CD4-positive, alpha-beta T cell treated with Interleukin-1 beta for 1 hour (primary cell): ENCODE measurements around the gene USP10.
"Not testable (repeated sequence)": the region's sequence is repeated elsewhere in the genome, so short reads cannot be mapped to it uniquely, and the experiment has no call there.

Source experiments
- DNase-seq, 2 donors: peaks; one replicate each; pipeline ENCODE4 v3.0.0-alpha.2; 2020 to 2022

Gene USP10

GRCh38 chr16:84675423-84675822, 24.4 kb upstream of the USP10 start:
- no peak for DNase-seq

- no peak for DNase-seq
Measured at GRCh38 chr16:84675884-84676283, 23.9 kb upstream of the USP10 start.

- no peak for DNase-seq
Measured at GRCh38 chr16:84677017-84677803, 22.6 kb upstream of the USP10 start.

- DNase-seq: no peak
Measured at GRCh38 chr16:84677849-84678248, 22.0 kb upstream of the USP10 start.

GRCh38 chr16:84678541-84678940, 21.3 kb upstream of the USP10 start:
- no peak for DNase-seq

- DNase-seq: no peak
Measured at GRCh38 chr16:84680165-84680842, 19.5 kb upstream of the USP10 start.

- DNase-seq: no peak
Measured at GRCh38 chr16:84680843-84681629, 18.8 kb upstream of the USP10 start.

- no peak for DNase-seq
Measured at GRCh38 chr16:84683691-84684591, 15.9 kb upstream of the USP10 start.

GRCh38 chr16:84684592-84684965, 15.2 kb upstream of the USP10 start:
- DNase-seq: no peak

- no peak for DNase-seq
Measured at GRCh38 chr16:84685210-84685609, 14.6 kb upstream of the USP10 start.

- DNase-seq: peak in 1 of 2 donors; percentile 4
Measured at GRCh38 chr16:84686707-84687298, 13.0 kb upstream of the USP10 start.

GRCh38 chr16:84687715-84688114, 12.1 kb upstream of the USP10 start:
- DNase-seq: peak in 1 of 2 donors; percentile 29

- DNase-seq: not testable (repeated sequence)
Measured at GRCh38 chr16:84688163-84688562, 11.6 kb upstream of the USP10 start.

GRCh38 chr16:84689111-84689510, 10.7 kb upstream of the USP10 start:
- no peak for DNase-seq

GRCh38 chr16:84690088-84690819, 9.5 kb upstream of the USP10 start:
- no peak for DNase-seq

- no peak for DNase-seq
Measured at GRCh38 chr16:84692451-84693214, 7.2 kb upstream of the USP10 start.

GRCh38 chr16:84693869-84694268, 5.9 kb upstream of the USP10 start:
- DNase-seq: not testable (repeated sequence)

GRCh38 chr16:84694980-84695379, 4.8 kb upstream of the USP10 start:
- DNase-seq: no peak

GRCh38 chr16:84699147-84699711, 571 bp upstream of the USP10 start:
- no peak for DNase-seq
